NCI-H187 treated with DMSO at 0.1 percent for 48 hours (cell line): Measurements from ENCODE around the gene PSD4.

Experiments
- DNase-seq: peaks from one replicate; lab custom pipeline; 2025; lab: John Stamatoyannopoulos, UW

The PSD4 gene

DNA sequence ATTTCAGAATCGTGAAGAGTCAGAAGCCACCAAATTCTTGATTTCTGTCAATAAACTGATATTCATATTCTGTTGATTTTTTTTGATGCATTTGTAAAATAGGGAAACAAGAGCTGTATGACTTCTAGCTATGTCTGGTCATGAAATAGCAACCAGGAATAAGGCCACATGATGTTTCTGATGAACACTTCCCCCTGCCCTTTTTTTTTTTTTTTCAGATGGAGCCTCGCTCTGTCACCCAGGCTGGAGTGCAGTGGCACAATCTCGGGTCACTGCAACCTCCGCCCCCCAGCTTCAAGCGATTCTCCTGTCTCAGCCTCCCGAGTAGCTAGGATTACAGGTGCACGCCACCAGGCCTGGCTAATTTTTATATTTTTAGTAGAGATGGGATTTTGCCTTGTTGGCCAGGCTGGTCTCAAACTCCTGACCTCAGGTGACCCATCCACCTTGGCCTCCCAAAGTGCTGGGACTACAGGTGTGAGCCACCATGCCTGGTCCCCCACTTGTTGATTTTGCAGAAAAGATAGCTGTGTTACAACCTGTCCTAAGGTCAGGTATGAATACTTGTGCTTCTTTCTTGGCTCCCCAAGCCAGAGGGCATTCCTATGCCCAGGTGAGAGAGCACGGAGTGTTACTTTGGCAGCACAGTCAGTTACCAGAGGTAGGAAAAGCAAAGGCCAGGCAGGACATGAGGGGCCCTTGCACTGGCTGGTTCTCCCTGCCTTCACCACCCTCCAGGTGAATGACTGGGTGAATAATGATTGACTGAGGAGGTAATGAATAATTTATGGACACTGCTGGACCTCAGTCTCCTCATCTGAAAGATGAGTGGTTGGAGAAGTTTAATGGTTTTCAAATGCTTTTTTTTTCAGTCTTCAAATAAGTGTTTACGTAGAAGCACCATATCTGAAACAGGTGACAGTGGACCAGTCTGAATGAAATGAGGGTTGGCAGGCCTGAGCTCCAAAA is 65.4 kb downstream of the PSD4 start:
- no peak for DNase-seq

GRCh38 chr2:113240150-113240914 is 66.6 kb downstream of the PSD4 start:
- no peak for DNase-seq

DNA sequence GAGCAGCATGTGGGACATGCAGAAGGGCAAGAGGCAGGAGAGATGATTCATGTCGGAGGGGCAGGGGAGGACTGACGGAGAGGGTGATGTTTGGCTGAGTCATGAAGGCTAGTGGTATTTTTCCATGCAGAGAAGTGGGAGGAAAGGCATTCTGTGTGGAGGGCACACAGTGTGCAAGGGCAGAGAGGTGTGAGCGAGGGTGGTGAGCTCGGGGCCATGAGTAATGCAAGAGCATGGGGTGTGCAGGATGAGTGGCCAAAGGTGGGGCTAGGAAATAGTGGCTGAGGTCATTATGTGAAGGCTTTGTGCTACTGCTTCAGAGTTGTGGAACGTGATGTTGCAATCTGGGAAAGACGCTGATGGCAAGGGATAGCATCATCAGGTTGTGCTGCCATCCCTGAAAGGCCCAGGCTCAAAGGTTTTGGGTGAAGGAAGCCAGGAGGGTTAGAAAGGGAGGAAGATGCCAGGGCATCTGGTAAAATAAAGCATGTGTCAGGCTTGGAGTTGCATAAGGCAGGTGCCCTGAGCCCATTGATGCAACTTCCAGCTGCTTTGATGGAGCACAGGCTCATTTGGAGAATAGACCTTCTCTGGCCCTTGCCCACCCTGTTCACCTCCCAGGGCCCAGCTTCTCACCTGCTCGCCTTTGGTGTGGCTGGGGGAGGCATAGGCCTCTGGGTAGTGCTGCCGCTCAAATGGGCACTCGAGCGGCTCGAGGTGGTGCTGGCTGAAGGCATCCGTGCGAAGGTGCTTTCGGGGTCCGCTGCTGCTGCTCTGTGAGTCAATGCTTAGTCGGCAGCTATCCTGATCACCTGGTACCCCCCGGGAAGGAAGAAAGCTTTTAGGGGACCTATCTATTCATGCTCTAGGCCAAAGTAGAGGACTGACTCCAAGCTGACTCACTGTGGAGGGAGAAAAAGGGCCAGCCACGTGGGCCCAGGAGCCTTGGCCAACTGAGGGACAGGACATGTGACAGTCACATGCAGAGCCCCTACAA is 67.4 kb downstream of the PSD4 start:
- DNase-seq, result no peak

GRCh38 chr2:113242327-113242726 is 68.6 kb downstream of the PSD4 start:
- DNase-seq, result no peak

DNA sequence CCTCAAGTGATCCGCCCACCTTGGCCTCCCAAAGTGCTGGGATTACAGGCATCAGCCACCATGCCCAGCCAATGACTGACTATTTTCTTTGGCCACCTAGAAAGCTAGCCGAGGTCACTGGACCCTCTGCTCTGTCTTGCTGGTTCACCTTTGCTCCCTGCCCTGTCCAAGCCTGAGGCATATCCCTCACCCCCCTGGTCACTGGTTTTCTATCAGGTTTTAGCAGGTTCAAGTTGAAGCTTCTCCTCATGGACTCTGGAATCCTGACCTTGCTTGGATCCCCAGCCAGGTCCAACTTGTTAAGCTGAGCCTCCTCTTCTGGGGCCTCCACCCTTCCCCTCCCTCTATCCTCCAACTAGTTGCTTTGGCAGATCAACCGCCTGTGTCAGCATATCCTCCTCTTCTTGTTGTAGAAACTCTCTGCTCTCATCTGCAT is 71.5 kb downstream of the PSD4 start:
- no peak for DNase-seq

- no peak for DNase-seq
These were observed 72.8 kb downstream of the PSD4 start for GRCh38 chr2:113246606-113247005.

- DNase-seq, result no peak
These were observed 75.4 kb downstream of the PSD4 start for GRCh38 chr2:113248997-113249770.

GRCh38 chr2:113251118-113251517 is 77.3 kb downstream of the PSD4 start:
- no peak for DNase-seq

DNA sequence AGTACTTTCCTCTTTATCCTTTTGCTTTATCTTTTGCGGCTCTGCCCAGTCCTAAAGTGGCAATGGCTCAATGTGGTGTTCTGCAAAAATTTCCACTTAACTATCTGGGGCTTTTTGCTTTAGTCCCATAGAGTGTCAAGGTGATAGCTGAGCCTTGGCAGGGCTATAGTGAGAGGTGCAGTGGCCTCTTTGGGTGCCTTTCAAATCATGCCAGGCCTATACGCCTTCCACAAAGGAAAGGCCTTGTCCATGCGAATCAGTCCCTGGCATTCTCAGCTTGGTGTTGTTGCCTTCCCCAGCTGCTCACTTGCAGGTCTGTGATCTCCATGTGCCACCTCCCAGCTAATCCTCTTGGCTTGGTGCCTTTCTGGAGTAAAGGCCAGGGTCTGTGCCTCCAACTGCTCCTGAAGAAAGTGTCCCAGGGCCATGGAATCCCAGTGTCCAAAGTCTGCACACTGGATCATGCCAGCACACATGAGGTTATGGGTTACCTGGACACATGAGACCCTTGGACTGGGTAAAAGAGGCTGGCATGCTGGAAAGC is 78.3 kb downstream of the PSD4 start:
- DNase-seq, result no peak

GRCh38 chr2:113253453-113253852 is 79.7 kb downstream of the PSD4 start:
- no peak for DNase-seq

DNA sequence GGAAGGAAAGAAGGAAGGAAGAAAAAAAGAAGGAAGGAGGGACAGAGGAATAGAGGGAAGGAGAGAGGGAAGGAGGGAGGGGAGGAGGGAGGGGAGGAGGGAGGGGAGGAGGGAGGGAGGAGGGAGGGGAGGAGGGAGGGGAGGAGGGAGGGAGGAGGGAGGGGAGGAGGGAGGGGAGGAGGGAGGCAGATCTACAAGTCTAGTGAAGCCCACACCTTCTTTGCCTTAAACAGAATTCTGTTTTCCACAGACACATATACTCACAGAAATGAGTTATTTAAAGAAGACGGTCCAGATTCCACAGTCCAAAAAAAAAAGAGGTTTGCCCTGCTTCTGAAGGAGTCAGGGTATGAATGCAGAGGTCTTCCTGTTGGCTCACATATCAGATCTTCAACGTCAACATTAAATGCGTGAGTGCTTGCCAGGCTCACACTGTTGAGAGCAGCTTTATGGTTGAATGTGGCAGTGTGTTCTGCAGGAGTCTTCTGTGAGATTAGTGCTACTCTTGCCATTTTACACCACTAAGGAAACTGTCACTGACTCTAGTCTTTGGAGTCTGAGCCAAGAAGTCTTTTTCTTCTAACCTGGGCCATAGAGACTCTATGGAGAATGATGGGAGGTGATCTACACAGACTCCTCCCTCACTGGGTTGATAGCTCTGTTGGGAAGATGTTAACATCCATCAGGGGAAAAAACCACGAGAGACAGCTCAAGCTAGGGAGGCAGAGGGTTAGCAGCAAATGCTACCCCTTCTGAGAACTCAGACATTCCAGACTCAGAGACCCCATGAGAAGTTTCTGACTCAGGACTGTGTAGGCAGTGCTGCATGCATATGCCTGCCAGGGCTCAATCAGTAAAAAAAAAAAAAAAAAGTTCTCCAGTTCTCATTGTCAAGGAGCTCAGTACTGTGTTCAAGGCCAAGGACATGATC is 81.6 kb downstream of the PSD4 start:
- DNase-seq, result no peak

DNA sequence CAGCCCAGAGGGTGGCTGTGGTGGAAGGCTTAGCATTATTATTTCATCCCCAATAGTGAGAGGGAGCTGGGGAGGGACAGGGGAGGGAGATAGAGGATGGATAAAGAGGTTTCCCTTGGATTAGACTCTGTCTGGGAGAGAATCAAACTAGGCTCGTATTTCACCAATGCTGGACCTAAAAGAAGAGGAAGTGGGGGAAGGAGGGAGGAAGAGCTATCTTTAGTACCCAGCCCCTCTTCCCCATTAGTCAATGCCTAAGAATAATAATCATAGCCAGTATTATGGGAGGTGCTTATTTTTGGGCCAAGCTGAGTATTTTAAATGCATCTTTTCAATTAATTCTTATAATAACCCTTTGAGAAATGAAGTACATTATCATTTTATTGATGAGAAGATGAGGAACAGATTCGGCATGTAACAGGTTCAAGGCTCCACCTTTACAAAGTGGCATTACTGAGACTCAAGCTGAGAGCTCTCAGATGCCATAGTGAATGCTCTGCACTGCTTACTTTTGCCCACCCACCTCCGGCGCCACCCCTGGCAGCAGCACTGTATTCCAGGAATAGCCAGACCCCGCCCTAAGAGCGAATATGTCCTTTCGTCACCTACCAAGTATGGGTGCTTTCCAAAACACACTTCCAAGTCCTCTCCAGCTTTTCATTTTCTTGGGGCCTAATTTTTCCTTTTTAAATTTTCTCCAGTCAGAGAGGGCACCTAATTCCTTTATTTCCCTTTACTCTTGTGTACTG is 83.9 kb downstream of the PSD4 start:
- DNase-seq, result no peak

DNA sequence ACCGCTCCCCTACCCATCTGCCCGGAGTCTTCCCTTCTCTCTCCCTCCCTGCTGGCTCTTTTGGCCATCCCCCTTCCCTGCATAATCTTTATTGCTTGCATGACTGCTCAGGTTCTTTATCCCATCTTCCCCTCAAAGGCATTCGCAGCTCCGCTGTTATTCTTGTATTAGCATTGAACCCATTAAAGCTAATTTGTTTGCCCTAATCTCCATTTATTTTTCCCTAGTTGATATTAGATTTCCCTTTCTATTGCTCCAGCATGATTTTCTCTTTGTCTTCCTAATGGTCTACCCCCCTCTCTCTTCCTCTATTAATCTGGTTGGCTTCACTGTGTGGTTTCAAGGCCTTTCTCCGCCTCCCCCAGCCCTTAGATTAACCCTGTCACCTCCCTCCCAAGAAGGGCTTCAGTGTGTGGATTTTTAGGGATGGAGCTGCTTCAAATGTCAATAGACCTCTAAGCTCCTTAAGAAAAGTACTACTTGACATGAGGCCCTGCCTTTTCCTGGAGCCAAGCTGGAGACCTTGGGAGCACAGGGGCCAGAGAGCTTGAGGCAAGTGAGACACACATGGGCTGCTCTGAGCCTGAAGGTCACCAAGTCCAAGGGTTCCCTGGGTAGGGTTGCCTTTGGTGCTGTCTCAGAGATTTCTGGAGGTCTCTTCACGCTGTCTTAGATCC is 84.8 kb downstream of the PSD4 start:
- no peak for DNase-seq
